GM12891 (cell line): ENCODE measurements around the gene AQP5.

Experiments used
- POLR2A ChIP-seq: IDR thresholded peaks from 2 replicates; pipeline ENCODE4 v1.6.1; 2011; ENCODE audit warnings: low read depth, low read length, control low read depth
- TAF1 ChIP-seq: IDR thresholded peaks from 2 replicates; pipeline ENCODE4 v1.6.1; 2011; ENCODE audit warnings: low read depth, low read length, control low read depth

DNA sequence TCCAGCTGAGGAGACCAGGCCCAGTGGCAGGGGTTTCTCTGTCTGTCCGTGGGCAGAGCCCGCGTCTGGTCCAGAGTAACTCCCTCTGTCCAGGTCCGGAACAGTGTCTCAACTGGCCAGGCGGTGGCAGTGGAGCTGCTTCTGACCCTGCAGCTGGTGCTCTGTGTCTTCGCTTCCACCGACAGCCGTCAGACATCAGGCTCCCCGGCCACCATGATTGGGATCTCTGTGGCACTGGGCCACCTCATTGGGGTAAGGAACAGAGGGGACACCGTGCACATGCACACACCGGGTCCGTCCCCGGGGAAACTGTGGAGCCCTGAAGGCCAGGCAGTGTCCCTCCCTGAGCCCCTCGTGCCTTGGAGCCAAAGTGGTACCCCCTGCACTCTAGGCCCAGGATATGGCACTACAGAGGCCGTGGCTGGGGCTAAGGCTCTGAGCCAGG, 12.6 kb downstream of the AQP5 start:
- TF ChIP-seq POLR2A (no peak), TAF1 (no peak)
